Endothelial cell of umbilical vein (primary cell): ENCODE results near the gene RPAP3. TPM values are rescaled to one million over a fixed set of nuclear protein-coding genes. Genes with fewer than 3 reads are reported as not detected.

Experiments
- BruUV-seq: library from RNA; stranded (reverse); fragments of 400-500 nt; replicated peaks from 2 replicates; lab custom pipeline; 2021; lab: Mats Ljungman, UMichigan
- CTCF ChIA-PET: fragments of 300-600, 350-600 bp; sonication (Branson Sonifier 250); formaldehyde crosslinking; loops from one replicate; lab custom pipeline; 2021; ENCODE audit warnings: antibody characterized with exemption, inconsistent platforms; lab: Charles Lee
- POLR2A ChIA-PET: fragments of 300-600, 350-600 bp; sonication (Branson Sonifier 250); formaldehyde crosslinking; loops from one replicate; lab custom pipeline; 2021; ENCODE audit warnings: antibody characterized with exemption, inconsistent platforms; lab: Charles Lee
- DNase-seq: peaks from one replicate; pipeline ENCODE4 v3.0.0-alpha.2; 2011; ENCODE audit warnings: low read depth, low spot score
- FAIRE-seq: peaks from 2 replicates; lab custom pipeline; 2011; peaks lifted over from hg19 to GRCh38; lab: Jason Lieb, UNC
- H2AFZ ChIP-seq: 2 replicates; pipeline ENCODE4 v1.6.0; 2012; ENCODE audit warnings: low read depth, low read length, control low read depth, inconsistent platforms
- H3K27ac ChIP-seq: 2 replicates; pipeline ENCODE4 v1.5.1; 2011; ENCODE audit warnings: low read depth, mild to moderate bottlenecking, control low read depth, low read length, moderate library complexity; ENCODE audit not compliant: insufficient read depth
- H3K27me3 ChIP-seq, 2 experiments: 2 replicates each; pipeline versions ENCODE4 v1.6.0 to v1.6.1; 2011; ENCODE audit warnings: low read length in 2 of 2, mixed read lengths in 1 of 2; ENCODE audit not compliant: control insufficient read depth in 2 of 2, insufficient read depth in 2 of 2
- H3K36me3 ChIP-seq, 2 experiments: 2 replicates in 1 of 2; 3 replicates in 1 of 2; pipeline ENCODE4 v1.5.1; 2011; ENCODE audit warnings: low read length in 2 of 2, mild to moderate bottlenecking in 1 of 2, moderate library complexity in 1 of 2; ENCODE audit not compliant: control insufficient read depth in 2 of 2, insufficient read depth in 2 of 2; ENCODE audit errors: extremely low read depth in 1 of 2
- H3K4me1 ChIP-seq: 3 replicates; pipeline ENCODE4 v1.5.1; 2011; ENCODE audit warnings: mild to moderate bottlenecking, low read length; ENCODE audit not compliant: control insufficient read depth, insufficient read depth; ENCODE audit errors: extremely low read depth
- H3K4me2 ChIP-seq: 2 replicates; pipeline ENCODE4 v1.6.1; 2011; ENCODE audit warnings: low read length, control low read depth, mixed read lengths; ENCODE audit not compliant: insufficient read depth
- H3K4me3 ChIP-seq, 3 experiments: fragments of 200-600 bp in 1 of 3; sonication (generic), shearing (Covaris generic) in 1 of 3; replicated peaks in 1 of 3; 2 replicates each; pipeline ENCODE4 v1.5.1; 2011 to 2016; ENCODE audit warnings: control low read depth in 3 of 3, low read length in 3 of 3, mild to moderate bottlenecking in 2 of 3, inconsistent platforms in 1 of 3, low read depth in 1 of 3, moderate library complexity in 1 of 3; ENCODE audit not compliant: insufficient read depth in 1 of 3
- H3K79me2 ChIP-seq: 2 replicates; pipeline ENCODE4 v1.6.0; 2012; ENCODE audit warnings: low read length, inconsistent platforms; ENCODE audit not compliant: control insufficient read depth, insufficient read depth
- H3K9ac ChIP-seq: replicated peaks from 2 replicates; pipeline ENCODE3; 2011; ENCODE audit warnings: low read length, control low read depth; ENCODE audit not compliant: insufficient read depth; ENCODE audit errors: extremely low read depth
- H3K9me1 ChIP-seq: replicated peaks from 3 replicates; pipeline ENCODE4 v1.6.0; 2011; ENCODE audit warnings: mild to moderate bottlenecking, low read length; ENCODE audit not compliant: control insufficient read depth, insufficient read depth; ENCODE audit errors: extremely low read depth
- H3K9me3 ChIP-seq: replicated peaks from 2 replicates; pipeline ENCODE4 v1.5.1; 2012; ENCODE audit warnings: low read length, inconsistent platforms; ENCODE audit not compliant: control insufficient read depth, insufficient read depth
- H4K20me1 ChIP-seq: replicated peaks from 2 replicates; pipeline ENCODE3; 2011; ENCODE audit warnings: mild to moderate bottlenecking, low read length; ENCODE audit not compliant: control insufficient read depth, insufficient read depth; ENCODE audit errors: extremely low read depth
- CTCF ChIP-seq, 2 donors: IDR thresholded peaks; 1 replicate in 1 of 2; 2 replicates in 1 of 2; pipeline ENCODE4 v1.5.1; 2011; ENCODE audit warnings: low read length in 2 of 2, mild to moderate bottlenecking in 2 of 2, moderate library complexity in 2 of 2, control low read depth in 1 of 2, inconsistent platforms in 1 of 2, low read depth in 1 of 2; ENCODE audit not compliant: insufficient read depth in 1 of 2; ENCODE audit errors: extremely low read depth in 1 of 2
- EZH2 ChIP-seq: IDR thresholded peaks from 2 replicates; pipeline ENCODE4 v1.6.1; 2012; ENCODE audit warnings: borderline replicate concordance, low read depth, mild to moderate bottlenecking, moderate library complexity, low read length, inconsistent platforms; ENCODE audit not compliant: severe bottlenecking
- FOS ChIP-seq: IDR thresholded peaks from 2 replicates; pipeline ENCODE4 v1.6.1; 2011; ENCODE audit warnings: mild to moderate bottlenecking, low read length, moderate library complexity, borderline replicate concordance; ENCODE audit not compliant: insufficient read depth
- GATA2 ChIP-seq: IDR thresholded peaks from 2 replicates; pipeline ENCODE4 v1.7.0; 2011; ENCODE audit warnings: low read depth, mild to moderate bottlenecking, moderate library complexity, mixed read lengths, low read length; ENCODE audit not compliant: insufficient read length, insufficient read depth
- JUN ChIP-seq: IDR thresholded peaks from 2 replicates; pipeline ENCODE4 v1.6.1; 2011; ENCODE audit warnings: borderline replicate concordance, low read depth; ENCODE audit not compliant: insufficient read length, insufficient read depth
- MAX ChIP-seq: IDR thresholded peaks from 2 replicates; pipeline ENCODE4 v1.6.1; 2011; ENCODE audit not compliant: insufficient read depth, insufficient read length
- MYC ChIP-seq: IDR thresholded peaks from one replicate; pipeline ENCODE4 v1.6.1; 2011; ENCODE audit warnings: mild to moderate bottlenecking, low read depth, low read length
- POLR2A ChIP-seq: IDR thresholded peaks from 2 replicates; pipeline ENCODE4 v1.6.1; 2012; ENCODE audit warnings: low read depth, mild to moderate bottlenecking, control low read depth, low read length
- POLR2AphosphoS5 ChIP-seq: IDR thresholded peaks from 2 replicates; pipeline ENCODE4 v1.6.1; 2012; ENCODE audit warnings: low read depth, mild to moderate bottlenecking, control low read depth, low read length, moderate library complexity; ENCODE audit not compliant: insufficient read depth
- dilution Hi-C: fragments of 300-500 bp; cut with MboI; formaldehyde crosslinking; loops from one replicate; pipeline ENCODE4 v1.15.0; 2019; ENCODE audit warnings: low sequenced_read_pairs; ENCODE audit not compliant: extremely low pct_ligation_motif_present
- intact Hi-C: fragments of 100-400 bp; cut with micrococcal nuclease; formaldehyde crosslinking; loops from one replicate; pipeline ENCODE4 v1.10.0; 2022
- polyA plus RNA-seq, 4 experiments: library from polyadenylated mRNA; depleted of rRNA in 3 of 4; stranded (reverse) in 3 of 4; unstranded in 1 of 4; fragments of >200 nt; gene quantifications; 2 replicates each; pipeline versions ENCODE4 v1.2.1 to v1.2.3, GENCODE V29; 2011 to 2012; ENCODE audit warnings: missing spikeins in 1 of 4
- total RNA-seq: library from RNA; stranded (reverse); gene quantifications from 2 replicates; pipeline ENCODE4 v1.2.3, GENCODE V29; 2021

Gene RPAP3
- total and polyA plus RNA-seq, 2 donors (not counting 3 experiments of a cell fraction or from before 2014, with no cell fraction given) = 3.9 to 29.8 TPM

GRCh38 chr12:47709671-47710070 lies 3.8 kb upstream of the RPAP3 start:
- Histone ChIP-seq H3K27ac (no peak overlapping the region), H3K9me1 (no peaks in the 10 kb centered on the region), H3K9me3 (no peaks in the 10 kb centered on the region), H2AFZ (no peak overlapping the region), H3K9ac (no peak overlapping the region), H3K27me3 (no peaks in the 10 kb centered on the region), H3K4me2 (no peak overlapping the region), H3K4me3 (no peak overlapping the region), H4K20me1 (no peaks in the 10 kb centered on the region), H3K4me1 (peaks cover 13% of the 10 kb centered on the region), H3K36me3 (no peaks in the 10 kb centered on the region), H3K79me2 (peaks cover 11% of the 10 kb centered on the region)
- CTCF ChIA-PET = interaction anchor here (1.1 to 11.5 kb wide), 3 partner anchors 58 to 130 kb away, joined by 3 to 172 read pairs (median 162); no protein-coding TSS in a partner anchor
- DNase-seq (no peak), FAIRE-seq (no peak)
- TF ChIP-seq MYC = no peak
- no peak for TF ChIP-seq MAX
- TF ChIP-seq EZH2 = no peak
- no peak for TF ChIP-seq FOS
- TF ChIP-seq GATA2 = no peak
- TF ChIP-seq CTCF (IDR thresholded peaks at IDR 0.05; ENCODE audit: extremely low read depth in 1 of 2, insufficient read depth in 1 of 2, low read depth in 1 of 2, low read length in 2 of 2) = no peak
- no peak for TF ChIP-seq JUN
- TF ChIP-seq POLR2A = no peak
- TF ChIP-seq POLR2AphosphoS5 = no peak
- intact Hi-C loops (loop anchor here (10.0 kb wide), 1 partner anchor 445 kb away; the partner anchor contains the start of gene ASB8), dilution Hi-C loops (no loop called here)
- POLR2A ChIA-PET = no interaction called here
- BruUV-seq = no TSS peak
